ENCODE results near the gene ZNF385A. TPM values are rescaled to one million over a fixed set of nuclear protein-coding genes. Genes with fewer than 3 reads are reported as not detected.

ZNF385A gene
- polyA plus RNA-seq, 3 donors, result 7.7 to 12.9 (median 12.5) TPM

DNA sequence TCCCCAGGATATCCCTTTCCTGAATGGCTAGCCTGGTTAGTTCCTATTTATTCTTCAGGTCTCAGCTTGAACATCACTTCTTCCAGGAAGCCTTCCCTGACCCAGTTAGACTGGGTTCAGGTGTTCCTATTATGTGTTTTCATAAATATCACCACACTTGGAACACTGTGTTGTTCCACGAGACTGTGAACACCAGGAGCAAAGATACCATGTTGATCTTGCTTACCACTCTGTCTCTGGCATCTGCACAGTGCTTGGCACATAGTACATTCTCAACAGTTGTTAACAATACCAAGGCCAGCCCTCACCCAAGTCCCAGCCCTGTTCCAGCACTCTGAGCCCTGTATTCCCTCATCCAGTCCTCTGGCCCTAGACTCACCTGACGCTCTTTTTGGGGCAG lies 13.7 kb upstream of the ZNF385A start:
- DNase-seq (ENCODE audit: extremely low read depth in 1 of 11, low read depth in 9 of 11, low spot score in 4 of 11), result no peak

DNA sequence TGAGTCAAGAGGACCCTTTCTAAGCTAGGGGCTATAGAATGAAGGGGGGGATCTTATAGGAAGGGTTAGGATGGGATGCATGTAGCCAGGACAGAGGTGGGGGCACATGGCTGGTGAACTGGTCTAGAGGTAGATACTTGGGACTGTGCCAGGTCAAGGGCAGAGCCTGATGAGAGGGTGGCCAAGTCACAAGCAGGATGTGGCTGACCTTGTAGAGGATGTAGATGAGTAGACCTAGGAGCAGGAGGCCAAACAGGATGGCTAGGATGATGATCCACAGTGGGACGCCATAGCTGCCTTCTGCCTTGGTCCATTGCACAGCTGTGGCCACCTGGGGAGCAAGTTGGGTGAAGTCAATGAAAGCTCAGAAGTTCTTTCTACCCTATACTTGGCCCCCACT lies 12.6 kb upstream of the ZNF385A start:
- DNase-seq (ENCODE audit: extremely low read depth in 1 of 11, low read depth in 9 of 11, low spot score in 4 of 11), result no peak

DNA sequence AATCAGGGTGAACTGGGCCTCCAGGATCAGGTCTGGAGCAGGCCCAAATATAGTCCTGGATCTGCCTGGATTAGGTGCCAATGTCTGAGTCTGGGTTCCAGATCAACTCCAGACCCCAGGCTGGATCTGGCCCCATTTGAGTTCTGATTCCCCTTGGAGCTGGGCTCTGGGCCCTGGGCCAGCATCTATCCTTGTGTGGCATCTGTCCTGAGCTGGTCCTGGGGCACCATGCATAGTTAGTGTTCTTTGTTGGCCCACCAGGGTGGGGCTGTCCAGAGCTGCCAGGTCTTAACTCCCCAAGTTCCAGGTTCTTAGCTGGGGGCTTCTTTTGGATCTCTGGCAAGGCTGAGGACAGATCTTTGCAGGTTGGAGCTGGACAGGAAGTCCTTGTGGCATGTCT lies 11.0 kb upstream of the ZNF385A start:
- DNase-seq (ENCODE audit: extremely low read depth in 1 of 11, low read depth in 9 of 11, low spot score in 4 of 11), result no peak

DNA sequence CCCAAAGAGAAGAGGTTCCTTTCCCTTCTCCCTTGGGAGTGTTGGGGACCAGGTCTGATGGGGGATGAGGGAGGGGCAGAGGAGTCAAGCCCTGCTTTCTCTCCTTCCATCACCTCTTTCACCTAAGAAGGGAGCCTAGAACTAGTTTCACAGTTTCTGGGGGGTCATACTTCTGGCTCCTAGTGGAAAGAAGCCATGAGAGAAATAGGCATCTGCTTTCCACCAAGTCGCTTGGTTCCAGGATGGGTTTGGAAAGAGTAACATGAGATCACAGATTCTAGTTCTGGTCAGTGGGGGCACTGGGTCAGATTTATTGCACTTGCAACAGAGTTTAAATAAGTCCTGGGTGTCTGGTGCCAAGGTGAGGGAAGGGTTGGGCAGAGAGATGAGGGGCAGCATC lies 10.5 kb upstream of the ZNF385A start:
- no peak for DNase-seq (ENCODE audit: extremely low read depth in 1 of 11, low read depth in 9 of 11, low spot score in 4 of 11)

DNA sequence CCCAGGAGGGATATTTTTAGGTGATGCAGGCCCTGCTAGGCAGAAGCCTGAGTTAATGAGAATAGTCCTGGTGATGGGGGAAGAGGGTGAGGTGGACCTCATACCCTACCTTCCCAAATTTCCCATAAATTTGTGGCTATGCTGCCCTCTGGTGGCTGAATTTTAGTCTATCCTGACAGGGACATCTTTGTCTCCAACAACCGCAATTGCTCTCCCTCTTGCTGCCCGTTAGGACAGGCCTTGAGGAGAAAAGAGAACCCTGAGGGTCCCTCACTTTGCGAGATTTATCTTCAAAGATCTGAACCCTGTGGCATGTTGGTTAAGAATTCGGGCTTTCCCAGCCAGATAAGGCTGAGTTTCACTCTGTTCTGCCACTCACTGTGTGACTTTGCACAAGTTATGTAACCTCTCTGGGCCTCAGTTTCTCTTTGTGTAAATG lies 9.8 kb upstream of the ZNF385A start:
- DNase-seq (ENCODE audit: extremely low read depth in 1 of 11, low read depth in 9 of 11, low spot score in 4 of 11), result no peak

DNA sequence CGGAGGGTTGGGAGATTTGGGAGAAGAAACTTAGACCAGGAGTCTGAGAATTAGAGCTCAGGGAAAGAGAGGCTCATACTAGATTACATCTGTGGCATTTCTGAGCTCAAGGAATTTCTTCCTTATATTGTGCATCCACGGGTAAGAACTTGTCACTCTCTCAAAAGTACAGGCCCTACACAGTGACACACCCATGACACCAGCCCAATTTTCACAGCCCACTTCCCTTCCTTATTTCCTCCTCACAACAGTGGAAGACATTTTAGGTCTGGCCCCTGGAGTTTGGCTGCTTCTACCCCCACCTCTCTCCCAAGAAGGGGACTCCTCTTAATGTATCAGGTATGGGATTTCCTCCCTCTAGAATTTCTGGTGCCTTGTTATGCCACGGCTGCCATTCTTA lies 9.2 kb upstream of the ZNF385A start:
- no peak for DNase-seq (ENCODE audit: extremely low read depth in 1 of 11, low read depth in 9 of 11, low spot score in 4 of 11)

DNA sequence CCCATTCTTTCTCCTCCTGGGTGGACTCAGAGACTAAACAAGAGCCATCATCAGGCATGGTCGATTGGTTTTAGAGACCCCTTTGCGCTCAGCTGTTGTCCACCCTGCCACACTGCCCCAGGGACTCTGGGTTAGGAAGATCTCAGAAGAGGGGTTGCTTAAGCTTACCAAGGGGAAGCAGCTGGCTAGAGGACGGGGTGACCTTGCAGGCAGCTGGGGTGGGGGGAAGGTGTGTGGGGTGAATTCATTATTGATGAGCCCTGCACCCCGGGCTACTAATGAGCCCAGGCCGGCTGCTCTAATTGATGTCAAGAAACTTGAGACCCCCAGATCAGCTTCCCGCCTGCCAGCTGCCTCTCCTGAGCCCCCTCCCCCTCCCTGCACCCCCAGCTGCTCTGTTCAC lies 8.7 kb upstream of the ZNF385A start:
- no peak for DNase-seq (ENCODE audit: extremely low read depth in 1 of 11, low read depth in 9 of 11, low spot score in 4 of 11)

DNA sequence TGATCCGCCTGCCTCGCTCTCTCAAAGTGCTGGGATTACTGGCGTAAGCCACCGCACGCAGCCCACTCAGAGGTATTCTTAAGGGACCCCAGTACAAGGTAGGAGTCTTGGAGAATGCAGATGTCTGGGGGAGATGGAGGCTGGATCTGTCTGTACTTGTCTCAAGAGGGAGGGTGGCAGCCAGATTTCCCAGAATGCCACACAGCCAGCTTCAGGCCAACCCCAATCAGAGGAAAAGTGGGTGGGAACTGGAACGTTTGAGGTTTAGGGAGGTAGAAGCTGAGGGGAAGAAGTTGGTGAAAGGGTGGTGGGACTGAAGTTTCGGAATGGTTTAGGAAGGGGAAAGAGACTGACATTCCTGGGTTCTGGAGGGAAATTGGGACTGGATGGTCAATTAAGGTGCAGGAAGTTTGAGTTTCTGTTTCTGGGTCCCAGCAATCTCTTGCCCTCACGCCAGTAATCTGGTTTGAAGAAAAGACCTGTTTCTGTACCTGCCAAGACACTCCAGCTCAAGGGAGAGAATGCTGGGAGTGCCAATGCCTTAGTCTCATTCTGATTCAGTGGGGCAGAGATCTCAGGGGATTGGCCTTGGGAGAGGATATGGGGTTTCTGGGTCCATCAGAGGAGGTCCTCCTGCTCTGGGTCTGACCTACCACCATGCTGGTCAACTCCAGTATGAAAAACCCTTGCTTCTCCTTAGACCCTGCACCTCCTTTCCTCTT lies 8.1 kb upstream of the ZNF385A start:
- DNase-seq (ENCODE audit: extremely low read depth in 1 of 11, low read depth in 9 of 11, low spot score in 4 of 11), result no peak

DNA sequence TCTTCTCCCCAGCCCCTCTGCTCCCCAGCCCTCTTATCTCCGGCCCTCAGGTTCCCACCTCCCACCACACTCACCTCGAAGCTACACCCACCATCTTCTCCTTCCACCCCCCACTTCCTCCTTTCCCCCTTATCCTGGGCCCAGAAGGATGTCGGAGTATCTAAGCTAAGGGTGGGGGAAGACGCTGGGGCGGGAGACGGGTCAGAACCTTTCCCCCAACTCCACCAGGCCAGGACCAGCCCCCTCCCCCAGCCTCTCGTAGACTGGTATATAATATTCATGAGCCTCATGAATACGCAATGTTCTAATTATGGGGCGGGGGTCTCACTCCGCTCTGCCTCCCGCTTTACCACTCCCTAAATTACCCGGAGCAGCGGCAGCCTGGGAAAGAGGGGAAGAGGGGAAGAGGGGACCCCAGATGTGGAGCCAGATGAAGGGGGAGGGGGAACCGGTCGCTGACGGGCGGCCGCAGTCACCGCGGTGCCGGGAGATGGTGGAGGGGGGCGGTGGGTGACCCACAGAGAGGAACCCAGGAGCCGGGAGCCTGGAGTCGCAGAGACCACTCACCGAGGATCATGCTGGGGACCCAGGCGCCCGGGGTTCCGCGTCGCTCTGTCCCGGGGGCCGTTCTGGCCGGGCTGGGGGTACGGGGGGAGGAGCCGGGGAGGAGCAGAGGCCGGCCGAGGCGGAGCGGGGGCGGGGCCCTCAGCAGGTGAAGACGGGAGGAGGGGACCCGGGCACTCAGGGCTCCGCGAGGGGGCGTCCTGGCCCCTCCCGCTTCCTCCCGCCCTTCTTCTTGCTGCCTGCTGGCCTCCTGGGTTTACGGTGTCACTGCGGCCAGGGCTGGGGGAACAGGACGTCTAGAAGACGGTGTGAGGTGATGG lies 6.4 kb upstream of the ZNF385A start:
- DNase-seq (ENCODE audit: extremely low read depth in 1 of 11, low read depth in 9 of 11, low spot score in 4 of 11), result peak in 2 of 11 donors; percentile 49 to 57

DNA sequence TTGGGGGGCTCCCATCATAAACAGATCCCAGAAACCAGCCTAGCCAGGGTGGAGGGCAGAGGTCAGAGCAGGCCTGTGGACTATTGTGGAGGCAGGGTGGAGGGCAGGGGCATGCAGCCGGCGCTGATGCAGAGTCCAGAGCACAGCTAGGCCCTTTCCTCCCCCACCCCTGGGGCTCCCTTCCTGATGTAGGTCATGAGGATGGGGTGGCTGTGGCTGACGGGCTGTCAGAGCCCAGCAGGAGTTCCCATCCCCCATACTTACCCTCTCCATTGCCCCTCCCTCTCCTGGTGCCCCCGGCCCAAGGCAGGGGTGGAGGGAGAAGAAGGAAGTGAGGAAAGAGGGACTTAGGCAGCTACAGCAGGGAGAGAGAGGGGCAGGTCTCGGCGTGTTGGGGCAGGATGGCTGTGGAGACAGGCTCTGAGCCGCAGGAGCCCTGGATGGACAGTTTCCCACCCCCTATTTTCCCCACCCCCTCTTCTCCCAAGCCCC lies 5.7 kb upstream of the ZNF385A start:
- no peak for DNase-seq (ENCODE audit: extremely low read depth in 1 of 11, low read depth in 9 of 11, low spot score in 4 of 11)

DNA sequence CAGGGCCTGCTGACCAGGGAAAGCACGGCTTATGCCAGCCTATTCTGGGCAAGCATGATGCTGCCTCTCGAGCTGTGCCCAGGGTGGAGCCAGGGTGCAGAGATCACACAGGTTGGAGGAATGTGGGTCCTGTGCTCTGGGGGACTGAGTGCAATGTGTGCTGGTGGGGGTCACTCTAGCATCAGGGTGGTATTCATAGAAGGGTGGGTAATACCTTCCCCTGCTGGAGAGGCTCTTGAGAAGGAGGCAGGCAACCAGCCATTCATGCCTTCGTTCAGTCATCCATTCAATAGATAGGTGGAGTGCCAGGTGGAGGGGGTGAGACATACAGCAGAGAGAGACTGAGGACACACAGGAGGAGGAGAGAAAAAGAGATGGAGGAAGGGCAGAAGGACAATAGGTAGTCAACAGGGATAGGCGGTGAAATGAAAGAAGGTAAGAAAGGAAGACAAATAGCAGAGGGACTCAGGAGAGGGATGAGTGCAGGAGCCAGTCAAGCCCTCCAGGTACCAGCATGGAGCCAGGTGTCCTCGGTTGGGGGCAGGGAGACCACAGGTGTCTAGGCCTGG lies 5.2 kb upstream of the ZNF385A start:
- no peak for DNase-seq (ENCODE audit: extremely low read depth in 1 of 11, low read depth in 9 of 11, low spot score in 4 of 11)

DNA sequence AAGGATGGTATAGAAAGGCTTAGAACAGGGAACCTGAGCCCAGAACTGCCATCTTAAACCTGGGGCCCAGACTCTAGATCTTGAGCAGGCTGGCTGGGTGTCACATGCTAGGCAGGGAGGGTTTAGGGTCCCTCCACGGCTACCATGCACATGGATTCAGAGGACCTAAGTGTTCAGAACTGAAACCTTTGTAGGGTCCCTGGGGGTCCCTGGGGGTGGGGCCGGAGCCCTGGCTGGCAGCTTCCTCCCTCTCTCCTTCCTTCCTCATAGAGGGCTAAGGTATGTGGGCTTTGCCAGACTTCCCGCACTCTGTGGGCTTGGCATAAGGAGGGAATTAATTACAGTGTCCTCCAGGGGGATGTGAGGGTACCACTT lies 4.6 kb upstream of the ZNF385A start:
- no peak for DNase-seq (ENCODE audit: extremely low read depth in 1 of 11, low read depth in 9 of 11, low spot score in 4 of 11)

DNA sequence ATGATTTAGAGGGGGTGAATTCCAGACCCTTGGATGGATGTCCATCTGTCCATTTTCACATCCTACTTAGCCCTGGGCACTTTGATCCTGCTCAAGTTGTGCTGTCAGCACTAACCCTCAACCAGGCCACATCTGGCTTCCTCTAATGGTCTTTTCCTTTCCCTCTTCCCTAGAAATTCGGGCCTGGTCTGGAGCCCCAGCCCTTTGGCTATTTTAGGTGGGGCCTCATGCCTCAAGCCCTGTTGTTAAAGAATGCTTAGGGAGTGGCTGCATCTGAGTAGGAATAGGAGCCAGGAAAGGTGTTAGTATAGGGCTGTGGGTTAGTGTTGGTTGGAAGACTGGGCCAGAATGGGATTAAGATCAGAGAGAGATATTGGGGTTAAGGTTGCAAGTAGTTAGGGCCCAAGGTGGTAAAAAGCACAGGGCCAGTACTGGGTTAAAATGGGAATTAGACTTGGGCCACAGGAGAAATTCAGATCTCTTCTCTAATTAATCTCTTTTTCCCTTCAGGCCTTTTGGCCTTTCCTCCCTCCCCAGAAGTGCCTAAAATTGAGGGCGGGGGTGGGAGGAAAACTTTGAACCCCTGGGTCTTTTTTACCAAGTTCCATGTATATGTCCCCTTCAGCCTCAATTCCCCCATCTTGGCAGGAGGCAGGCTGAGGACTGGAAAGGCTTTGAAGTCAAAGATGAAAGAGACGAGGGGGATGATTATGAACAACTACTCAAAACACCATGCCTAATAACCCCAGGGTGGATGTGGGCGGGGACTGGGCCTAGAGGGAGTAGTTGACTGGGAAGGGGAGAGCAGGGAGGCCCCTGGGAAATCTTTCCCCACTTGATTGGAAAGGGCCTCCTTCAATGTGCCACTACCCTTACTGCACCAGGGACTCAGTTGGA lies 4.0 kb upstream of the ZNF385A start:
- DNase-seq (ENCODE audit: extremely low read depth in 1 of 11, low read depth in 9 of 11, low spot score in 4 of 11), result no peak

DNA sequence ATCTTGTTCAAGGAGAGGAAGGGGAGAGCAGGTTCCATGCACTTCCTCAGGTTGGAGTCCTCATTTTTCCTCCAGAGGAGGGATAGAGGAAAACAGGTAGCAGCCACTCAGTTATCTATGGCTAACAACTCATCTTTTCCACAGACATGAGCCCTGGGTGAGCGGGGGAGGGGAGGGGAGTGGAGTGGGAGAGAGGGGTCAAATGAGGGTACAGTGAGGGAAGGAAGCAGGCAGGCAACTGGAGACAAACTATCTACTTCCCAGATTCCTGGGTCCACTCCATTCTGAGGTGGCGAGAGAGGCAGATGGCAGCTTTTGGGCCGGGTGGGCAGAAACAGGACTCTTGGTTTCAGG lies 2.6 kb upstream of the ZNF385A start:
- DNase-seq (ENCODE audit: extremely low read depth in 1 of 11, low read depth in 9 of 11, low spot score in 4 of 11), result no peak

DNA sequence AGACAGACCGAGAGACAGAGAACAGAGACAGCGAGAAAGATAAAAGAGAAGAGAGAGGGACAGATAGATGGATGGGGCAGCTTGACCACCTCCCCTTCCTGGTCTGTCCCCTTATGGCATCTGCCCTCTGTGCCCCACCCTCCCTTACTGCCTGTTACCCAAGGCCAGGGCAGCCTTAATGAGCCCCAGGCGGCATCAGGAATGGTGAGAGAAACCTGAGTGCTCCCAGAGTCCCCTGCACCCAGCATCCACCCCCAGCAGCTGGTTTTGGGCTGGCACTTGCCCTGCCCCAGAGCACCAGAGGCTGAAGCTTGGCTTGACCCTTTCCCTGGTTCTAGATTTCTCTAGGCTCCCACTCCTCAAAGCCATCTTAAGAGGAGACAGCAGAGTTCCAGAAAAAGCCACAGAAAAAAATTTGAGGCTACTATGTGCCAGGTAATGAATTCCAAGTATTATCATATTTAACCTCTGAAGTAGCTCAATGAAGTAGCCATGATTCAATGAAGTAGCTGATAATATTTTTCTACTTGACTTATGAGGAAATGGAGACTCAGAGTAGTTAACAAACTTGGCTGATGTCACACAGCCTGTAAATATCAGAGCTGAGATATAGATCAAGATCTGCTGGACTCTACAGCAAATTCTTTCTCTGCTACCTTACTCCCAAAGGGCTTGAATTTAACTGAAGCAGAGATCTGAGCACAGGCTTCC lies 2.0 kb upstream of the ZNF385A start:
- no peak for DNase-seq (ENCODE audit: extremely low read depth in 1 of 11, low read depth in 9 of 11, low spot score in 4 of 11)

DNA sequence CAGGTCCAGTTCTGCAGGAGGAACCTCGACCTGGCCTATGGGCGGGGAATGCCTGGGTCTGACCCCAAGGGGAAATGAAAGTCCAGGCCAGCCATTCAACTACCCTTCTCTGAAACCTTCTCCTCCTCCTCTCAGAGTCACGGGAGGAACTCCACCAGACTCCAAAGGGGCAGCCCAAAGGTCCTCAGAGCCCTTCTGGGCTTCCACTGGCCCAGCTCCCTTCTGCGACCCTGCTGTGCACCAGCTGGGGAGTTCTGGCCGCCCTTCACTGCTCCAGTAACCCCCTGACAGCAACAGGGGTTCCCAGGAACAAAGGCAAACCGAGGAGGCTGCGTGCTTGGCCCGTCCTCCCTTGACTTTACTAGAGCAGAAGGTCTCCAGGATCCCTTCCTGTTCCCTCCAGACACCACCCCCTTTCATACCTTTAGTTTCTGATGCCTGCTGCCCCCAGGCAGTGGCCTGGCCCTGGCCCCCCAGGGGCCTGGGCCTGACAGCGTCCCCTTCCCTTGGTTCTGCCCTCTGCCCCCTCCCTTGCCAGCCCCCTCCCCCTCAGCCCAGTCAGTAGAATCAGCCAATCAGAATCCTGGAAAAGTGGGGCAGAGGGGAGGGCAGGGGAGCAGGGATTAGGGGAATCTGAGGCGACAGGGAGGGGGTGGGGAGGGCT lies 850 bp upstream of the ZNF385A start:
- DNase-seq (ENCODE audit: extremely low read depth in 1 of 11, low read depth in 9 of 11, low spot score in 4 of 11), result no peak

DNA sequence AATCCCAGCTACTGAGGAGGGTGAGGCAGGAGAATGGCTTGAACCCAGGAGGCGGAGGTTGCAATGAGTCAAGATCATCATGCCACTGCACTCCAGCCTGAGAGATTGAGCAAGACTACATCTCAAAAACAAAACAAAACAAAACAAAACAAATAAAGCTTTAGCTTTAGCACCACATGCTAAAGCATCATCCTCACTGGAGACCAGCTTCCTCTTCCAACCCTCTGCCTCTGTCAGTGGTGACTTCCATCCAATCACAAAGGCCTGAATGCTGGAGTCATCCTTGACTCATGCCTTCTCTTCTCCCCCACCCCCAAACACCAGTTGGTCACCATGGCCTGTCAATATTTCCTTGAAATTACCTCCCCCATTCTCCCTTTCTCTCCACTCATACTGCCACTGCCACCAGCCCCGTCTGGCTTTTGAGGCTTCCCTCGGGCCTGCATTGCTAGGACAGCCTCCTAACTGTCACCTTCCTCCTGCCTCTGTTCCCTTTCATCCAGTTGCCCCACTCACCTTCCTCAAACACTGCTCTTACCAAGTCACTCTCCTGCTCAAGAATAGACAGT lies 1.4 kb downstream of the ZNF385A start:
- DNase-seq (ENCODE audit: extremely low read depth in 1 of 11, low read depth in 9 of 11, low spot score in 4 of 11), result no peak

DNA sequence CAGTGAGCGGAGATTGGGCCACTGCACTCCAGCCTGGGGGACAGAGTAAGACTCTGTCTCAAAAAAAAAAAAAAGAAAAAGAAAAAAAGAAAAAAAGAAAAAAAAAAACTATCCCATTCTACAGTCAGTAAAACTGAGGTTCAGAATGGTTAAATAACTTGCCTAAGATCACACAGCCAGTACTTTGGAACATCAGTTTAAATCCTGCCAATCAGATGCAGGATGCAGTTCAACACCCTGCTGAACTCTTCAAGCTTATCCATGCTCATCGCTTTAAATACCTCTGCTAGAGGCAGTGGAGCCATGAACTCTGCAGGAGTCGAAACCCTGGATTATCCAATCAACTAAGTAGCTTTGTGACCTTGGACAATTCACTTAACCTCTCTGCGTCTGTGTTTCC lies 3.4 kb downstream of the ZNF385A start:
- DNase-seq (ENCODE audit: extremely low read depth in 1 of 11, low read depth in 9 of 11, low spot score in 4 of 11), result no peak

Measured in renal cortex interstitium (tissue), 11 donors.